H7 (cell line): Measurements from ENCODE around the gene NFIB. TPM values are rescaled to one million over a fixed set of nuclear protein-coding genes. Genes with fewer than 3 reads are reported as not detected.
A peak's percentile ranks its signal among the peaks of the same experiment; 100 is the strongest.

Source experiments
- DNase-seq: peaks from one replicate; pipeline ENCODE4 v3.0.0; 2012
- H3K27me3 ChIP-seq: 2 replicates; pipeline ENCODE4 v1.6.0; 2011; ENCODE audit warnings: mild to moderate bottlenecking, low read length; ENCODE audit not compliant: control insufficient read depth, insufficient read depth
- H3K36me3 ChIP-seq: replicated peaks from 2 replicates; pipeline ENCODE4 v1.5.1; 2011; ENCODE audit warnings: low read length; ENCODE audit not compliant: control insufficient read depth, insufficient read depth
- H3K4me3 ChIP-seq: 2 replicates; pipeline ENCODE4 v1.5.1; 2011; ENCODE audit warnings: low read depth, mild to moderate bottlenecking, control low read depth, low read length, moderate library complexity; ENCODE audit not compliant: insufficient read depth
- total RNA-seq: library from RNA; depleted of rRNA; stranded (reverse); fragments of >200 nt; shearing (Covaris generic); gene quantifications from 2 replicates; pipeline ENCODE4 v1.2.3, GENCODE V29; 2014; rRNA removed

The NFIB gene
- 3.7 and 5.0 TPM in 2 replicates for total RNA-seq

GRCh38 chr9:14313951-14314423, at the start of gene NFIB:
NFIB (minus strand) TSS chr9:14314141; CDS start chr9:14313511, 630 bp downstream.
- no peaks in the 10 kb centered on the region for H3K36me3 ChIP-seq
- peak within 1 kb of the TSS; percentile 83 for H3K4me3 ChIP-seq
- DNase-seq: peak; percentile 87
- peaks cover 33% of the 10 kb centered on the region for H3K27me3 ChIP-seq

GRCh38 chr9:14362175-14362574, 48.2 kb upstream of the NFIB start:
- no peaks in the 10 kb centered on the region for H3K27me3 ChIP-seq
- H3K36me3 ChIP-seq: no peaks in the 10 kb centered on the region
- no peak for DNase-seq
- no peak overlapping the region for H3K4me3 ChIP-seq

- H3K36me3 ChIP-seq: no peaks in the 10 kb centered on the region
- no peak for DNase-seq
- H3K27me3 ChIP-seq: no peaks in the 10 kb centered on the region
- no peak overlapping the region for H3K4me3 ChIP-seq
Observed at GRCh38 chr9:14361074-14361473, 47.1 kb upstream of the NFIB start.

GRCh38 chr9:14358523-14358922, 44.6 kb upstream of the NFIB start:
- DNase-seq: no peak
- Histone ChIP-seq H3K4me3 (no peak overlapping the region), H3K27me3 (peaks cover 1% of the 10 kb centered on the region; the same call in 1 of the 2 replicates), H3K36me3 (no peaks in the 10 kb centered on the region)

GRCh38 chr9:14356351-14357265, 42.7 kb upstream of the NFIB start:
- no peaks in the 10 kb centered on the region for H3K36me3 ChIP-seq
- peak; percentile 38 for DNase-seq

GRCh38 chr9:14354201-14354600, 40.3 kb upstream of the NFIB start:
- peaks cover 37% of the 10 kb centered on the region for H3K27me3 ChIP-seq
- no peak overlapping the region for H3K4me3 ChIP-seq
- H3K36me3 ChIP-seq: no peaks in the 10 kb centered on the region
- no peak for DNase-seq

More at GRCh38 chr9:14356351-14357265, 42.7 kb upstream of the NFIB start:
- no peak overlapping the region for H3K4me3 ChIP-seq
- peaks cover 13% of the 10 kb centered on the region for H3K27me3 ChIP-seq

GRCh38 chr9:14353222-14354056, 39.5 kb upstream of the NFIB start:
- Histone ChIP-seq H3K36me3 (no peaks in the 10 kb centered on the region), H3K4me3 (no peak overlapping the region), H3K27me3 (peaks cover 45% of the 10 kb centered on the region)
- DNase-seq: peak; percentile 92

GRCh38 chr9:14352503-14352902, 38.6 kb upstream of the NFIB start:
- no peak for DNase-seq
- no peak overlapping the region for H3K4me3 ChIP-seq
- H3K36me3 ChIP-seq: no peaks in the 10 kb centered on the region
- peaks cover 54% of the 10 kb centered on the region for H3K27me3 ChIP-seq

- H3K36me3 ChIP-seq: no peaks in the 10 kb centered on the region
- H3K4me3 ChIP-seq: no peak overlapping the region
- H3K27me3 ChIP-seq: peaks cover 65% of the 10 kb centered on the region
Observed at GRCh38 chr9:14351221-14351836, 37.4 kb upstream of the NFIB start.

GRCh38 chr9:14350754-14351153, 36.8 kb upstream of the NFIB start:
- Histone ChIP-seq H3K27me3 (peaks cover 71% of the 10 kb centered on the region), H3K36me3 (no peaks in the 10 kb centered on the region), H3K4me3 (no peak overlapping the region)
- DNase-seq: peak; percentile 26

More at GRCh38 chr9:14351221-14351836, 37.4 kb upstream of the NFIB start:
- DNase-seq: peak; percentile 34

- DNase-seq: peak; percentile 22
- Histone ChIP-seq H3K27me3 (peaks cover 75% of the 10 kb centered on the region), H3K4me3 (no peak overlapping the region), H3K36me3 (no peaks in the 10 kb centered on the region)
Observed at GRCh38 chr9:14350349-14350728, 36.4 kb upstream of the NFIB start.

GRCh38 chr9:14349447-14350348, 35.8 kb upstream of the NFIB start:
- H3K4me3 ChIP-seq: peak overlapping the region; percentile 68
- DNase-seq: peak; percentile 57
- H3K27me3 ChIP-seq: peaks cover 81% of the 10 kb centered on the region
- H3K36me3 ChIP-seq: no peaks in the 10 kb centered on the region

- H3K36me3 ChIP-seq: no peaks in the 10 kb centered on the region
- peak overlapping the region; percentile 68 for H3K4me3 ChIP-seq
- peaks cover 85% of the 10 kb centered on the region for H3K27me3 ChIP-seq
- DNase-seq: no peak
Observed at GRCh38 chr9:14349146-14349446, 35.2 kb upstream of the NFIB start.
